ENCODE measurements around the gene UBE2V1. TPM values are rescaled to one million over a fixed set of nuclear protein-coding genes. Genes with fewer than 3 reads are reported as not detected.
"Not testable (repeated sequence)": the region's sequence is repeated elsewhere in the genome, so short reads cannot be mapped to it uniquely, and the experiment has no call there.

The UBE2V1 gene
- total RNA-seq, 2 experiments from 2014 or later, result 115 to 140 TPM

DNA sequence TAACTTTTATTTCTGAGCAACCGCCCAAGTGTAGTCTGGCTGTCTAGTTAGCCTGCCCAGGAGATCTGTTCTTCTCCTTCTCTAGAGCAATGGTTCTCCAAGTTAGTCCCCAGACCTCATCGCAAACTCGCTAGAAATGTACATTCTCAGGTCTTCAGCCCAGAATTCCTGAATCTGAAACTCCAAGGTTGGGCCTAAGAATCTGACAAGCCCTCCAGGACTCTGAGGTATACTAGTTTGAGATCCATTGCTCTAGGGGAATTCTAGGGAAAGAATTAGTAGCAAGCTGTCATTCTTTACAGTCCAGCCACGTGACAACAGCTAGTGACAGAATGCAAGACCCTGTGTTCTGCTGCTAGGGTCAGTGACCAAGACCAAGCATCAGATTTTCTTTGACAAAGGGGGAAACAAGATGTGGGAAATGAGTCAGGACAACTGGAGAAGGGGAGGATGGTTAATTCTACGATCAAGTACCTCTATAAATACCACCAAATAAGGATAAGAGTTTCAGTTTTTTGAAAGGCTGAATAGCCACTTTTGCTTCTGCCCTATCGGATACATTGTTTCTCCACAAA, 5.8 kb downstream of the UBE2V1 start:
- intact Hi-C loops (cut with DNase I, micrococcal nuclease), result no loop called here
- Histone ChIP-seq H3K4me1 (ENCODE audit: insufficient read depth, low read length) (peaks cover 71% of the 10 kb centered on the region), H3K9me3 (ENCODE audit: control insufficient read depth in 1 of 2, insufficient read depth in 1 of 2, low read length in 2 of 2) (no peaks in the 10 kb centered on the region), H3K27me3 (ENCODE audit: control insufficient read depth in 1 of 2, insufficient read depth in 2 of 2, low read length in 2 of 2) (no peaks in the 10 kb centered on the region), H3K4me3 (ENCODE audit: low read length) (no peak overlapping the region), H3K36me3 (ENCODE audit: insufficient read depth, low read length) (peaks cover 13% of the 10 kb centered on the region), H3K27ac (ENCODE audit: low read depth in 1 of 2, low read length in 2 of 2) (no peak overlapping the region)
- ChIA-PET CTCF (interaction anchor here (0.7 to 1.0 kb wide), 3 partner anchors 10 to 62 kb away, joined by 3 to 4 read pairs (median 4); no protein-coding TSS in a partner anchor), POLR2A (interaction anchor here (1.7 kb wide), 1 partner anchor 14 kb away, joined by 4 read pairs; no protein-coding TSS in a partner anchor)
- peak overlapping the region; percentile 54 for H3K27ac Mint-ChIP-seq
- no peak for TF ChIP-seq CTCF (IDR thresholded peaks at IDR 0.05)
- no peaks in the 10 kb centered on the region for H3K9me3 Mint-ChIP-seq
- ATAC-seq (ENCODE audit: poor library complexity), result no peak
- H3K4me3 Mint-ChIP-seq, result peak overlapping the region; percentile 54
- H3K27me3 Mint-ChIP-seq, result no peaks in the 10 kb centered on the region
- peaks cover 75% of the 10 kb centered on the region for H3K4me1 Mint-ChIP-seq (ENCODE audit: low read depth)
- H3K36me3 Mint-ChIP-seq (ENCODE audit: low read depth), result peaks cover 45% of the 10 kb centered on the region
- no peak for DNase-seq

DNA sequence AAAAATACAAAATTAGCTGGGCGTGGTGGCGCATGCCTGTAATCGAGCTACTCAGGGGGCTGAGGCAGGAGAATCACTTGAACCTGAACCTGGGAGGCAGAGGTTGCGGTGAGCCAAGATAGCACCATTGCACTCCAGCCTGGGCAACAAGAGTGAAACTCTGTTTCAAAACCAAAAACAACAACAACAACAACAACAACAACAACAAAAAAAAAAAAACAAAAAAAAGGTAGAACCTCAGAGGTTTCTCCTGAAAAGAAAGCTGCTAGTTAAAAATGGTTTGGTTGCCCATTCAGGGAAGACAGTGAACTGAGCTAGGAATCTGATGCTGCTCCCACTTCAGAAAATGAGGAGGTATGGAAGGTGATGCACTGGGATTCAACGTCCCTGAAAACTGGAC, 6.3 kb downstream of the UBE2V1 start:
- H3K9me3 ChIP-seq (ENCODE audit: control insufficient read depth in 1 of 2, insufficient read depth in 1 of 2, low read length in 2 of 2); DNase-seq; H3K4me3 Mint-ChIP-seq; intact Hi-C loops (cut with DNase I, micrococcal nuclease); H3K27ac ChIP-seq (ENCODE audit: low read depth in 1 of 2, low read length in 2 of 2); H3K9me3 Mint-ChIP-seq; H3K27ac Mint-ChIP-seq; H3K27me3 ChIP-seq (ENCODE audit: control insufficient read depth in 1 of 2, insufficient read depth in 2 of 2, low read length in 2 of 2); H3K4me3 ChIP-seq (ENCODE audit: low read length); ATAC-seq (ENCODE audit: poor library complexity); H3K27me3 Mint-ChIP-seq: not testable (repeated sequence)
- Histone ChIP-seq H3K36me3 (ENCODE audit: insufficient read depth, low read length) (peaks cover 13% of the 10 kb centered on the region), H3K4me1 (ENCODE audit: insufficient read depth, low read length) (peaks cover 69% of the 10 kb centered on the region)
- H3K4me1 Mint-ChIP-seq (ENCODE audit: low read depth), result peaks cover 75% of the 10 kb centered on the region
- CTCF ChIA-PET, result interaction anchor here (0.6 to 1.7 kb wide), 5 partner anchors 9 to 517 kb away, joined by 3 to 5 read pairs (median 4); no protein-coding TSS in a partner anchor
- peaks cover 48% of the 10 kb centered on the region for H3K36me3 Mint-ChIP-seq (ENCODE audit: low read depth)
- POLR2A ChIA-PET, result interaction anchor here (0.8 to 1.7 kb wide), 3 partner anchors 9 to 14 kb away, joined by 3 to 4 read pairs (median 3); no protein-coding TSS in a partner anchor

- H3K4me1 ChIP-seq (ENCODE audit: insufficient read depth, low read length), result peaks cover 46% of the 10 kb centered on the region
- DNase-seq, result peak in 4 of 14 experiments; percentile 18 to 52 (median 44)
- Mint-ChIP-seq H3K36me3 (ENCODE audit: low read depth) (peaks cover 33% of the 10 kb centered on the region), H3K27ac (peak overlapping the region; percentile 47), H3K4me1 (ENCODE audit: low read depth) (peaks cover 58% of the 10 kb centered on the region)
- ATAC-seq (ENCODE audit: poor library complexity); H3K9me3 ChIP-seq (ENCODE audit: control insufficient read depth in 1 of 2, insufficient read depth in 1 of 2, low read length in 2 of 2); H3K4me3 Mint-ChIP-seq; H3K27ac ChIP-seq (ENCODE audit: low read depth in 1 of 2, low read length in 2 of 2); intact Hi-C loops (cut with DNase I, micrococcal nuclease); H3K9me3 Mint-ChIP-seq; H3K4me3 ChIP-seq (ENCODE audit: low read length); H3K27me3 ChIP-seq (ENCODE audit: control insufficient read depth in 1 of 2, insufficient read depth in 2 of 2, low read length in 2 of 2); H3K27me3 Mint-ChIP-seq: not testable (repeated sequence)
- ChIA-PET CTCF (interaction anchor here (0.8 to 1.6 kb wide), 3 partner anchors 9 to 66 kb away, joined by 3 to 5 read pairs (median 5); no protein-coding TSS in a partner anchor), POLR2A (interaction anchor here (1.7 to 1.8 kb wide), 2 partner anchors 9 to 12 kb away, joined by 5 to 7 read pairs; no protein-coding TSS in a partner anchor)
- H3K36me3 ChIP-seq (ENCODE audit: insufficient read depth, low read length), result peaks cover 16% of the 10 kb centered on the region
Observed at GRCh38 chr20:50103464-50104107, 9.4 kb downstream of the UBE2V1 start.

GRCh38 chr20:50102551-50102950, 10.4 kb downstream of the UBE2V1 start:
- H3K4me1 ChIP-seq (ENCODE audit: insufficient read depth, low read length), result peaks cover 38% of the 10 kb centered on the region
- H3K4me3 ChIP-seq (ENCODE audit: low read length); DNase-seq; H3K9me3 ChIP-seq (ENCODE audit: control insufficient read depth in 1 of 2, insufficient read depth in 1 of 2, low read length in 2 of 2); ATAC-seq (ENCODE audit: poor library complexity); H3K27ac ChIP-seq (ENCODE audit: low read depth in 1 of 2, low read length in 2 of 2); H3K9me3 Mint-ChIP-seq; intact Hi-C loops (cut with DNase I, micrococcal nuclease); H3K27me3 ChIP-seq (ENCODE audit: control insufficient read depth in 1 of 2, insufficient read depth in 2 of 2, low read length in 2 of 2); H3K27me3 Mint-ChIP-seq: not testable (repeated sequence)
- ChIA-PET POLR2A (interaction anchor here (1.7 to 1.8 kb wide), 2 partner anchors 10 to 13 kb away, joined by 5 to 7 read pairs; no protein-coding TSS in a partner anchor), CTCF (interaction anchor here (1.6 kb wide), 1 partner anchor 67 kb away, joined by 5 read pairs; no protein-coding TSS in a partner anchor)
- H3K36me3 ChIP-seq (ENCODE audit: insufficient read depth, low read length), result peaks cover 19% of the 10 kb centered on the region
- H3K4me1 Mint-ChIP-seq (ENCODE audit: low read depth), result peaks cover 57% of the 10 kb centered on the region
- peak overlapping the region; percentile 1 for H3K4me3 Mint-ChIP-seq
- peaks cover 32% of the 10 kb centered on the region for H3K36me3 Mint-ChIP-seq (ENCODE audit: low read depth)
- H3K27ac Mint-ChIP-seq, result peak overlapping the region; percentile 38

All from CD4-positive, alpha-beta T cell (primary cell).